Pericardium fibroblast (primary cell): ENCODE results near the gene TSPAN15. TPM values are rescaled to one million over a fixed set of nuclear protein-coding genes. Genes with fewer than 3 reads are reported as not detected.

ENCODE experiments used
- total RNA-seq: library from RNA; depleted of rRNA; stranded (reverse); fragments of >200 nt; gene quantifications from 2 replicates; pipeline ENCODE4 v1.2.3, GENCODE V29; 2015

TSPAN15 gene
- 0.82 and 4.0 TPM in 2 replicates for total RNA-seq

GRCh38 chr10:69451209-69451783, at the start of gene TSPAN15:
Gene TSPAN15, plus strand, starts transcription at chr10:69451465. Its CDS starts 130 bp downstream, at chr10:69451595.

GRCh38 chr10:69416695-69417094, 34.6 kb upstream of the TSPAN15 start, which contains the start of gene TACR2:
Gene TACR2, minus strand, starts transcription at chr10:69416918. Its CDS starts 595 bp downstream, at chr10:69416323.

Other genes starting within 250 kb of the TSPAN15 start
- gene HKDC1, start 231.1 kb upstream of the TSPAN15 start, total RNA-seq, result 0.23 TPM in 1 of 2 replicates, not detected in the other
- 56.5 and 104 TPM in 2 replicates for gene HK1, start 173.0 kb upstream of the TSPAN15 start, total RNA-seq
- gene TACR2, start 34.5 kb upstream of the TSPAN15 start, total RNA-seq, result not detected in 2 replicates
- gene NEUROG3, start 122.0 kb downstream of the TSPAN15 start, total RNA-seq, result not detected in 2 replicates
- 0.35 TPM in 1 of 2 replicates, not detected in the other for gene FAM241B, start 178.8 kb downstream of the TSPAN15 start, total RNA-seq